OCI-LY7 (cell line): ENCODE results near the gene CHST11. TPM values are rescaled to one million over a fixed set of nuclear protein-coding genes. Genes with fewer than 3 reads are reported as not detected.
A peak's percentile ranks its signal among the peaks of the same experiment; 100 is the strongest.

Experiments used
- BruUV-seq: library from RNA; stranded (reverse); fragments of 400-500 nt; replicated peaks from 2 replicates; lab custom pipeline; 2021; lab: Mats Ljungman, UMichigan
- CTCF ChIA-PET: fragments of 300-600 bp; sonication (Branson Sonifier 250); formaldehyde crosslinking; loops from one replicate; lab custom pipeline; 2022; ENCODE audit warnings: antibody characterized with exemption; ENCODE audit not compliant: unreplicated experiment; lab: Charles Lee
- POLR2A ChIA-PET: fragments of 300-600 bp; sonication (Branson Sonifier 250); formaldehyde crosslinking; loops from one replicate; lab custom pipeline; 2022; ENCODE audit warnings: antibody characterized with exemption; lab: Charles Lee
- DNase-seq: peaks from one replicate; pipeline ENCODE4 v3.0.0-alpha.2; 2015; ENCODE audit warnings: low spot score
- H2AFZ ChIP-seq: fragments of 200-600 bp; sonication (generic), shearing (Covaris generic); 2 replicates; pipeline ENCODE4 v1.6.1; 2014; ENCODE audit warnings: mild to moderate bottlenecking, antibody characterized with exemption, low read length, moderate library complexity
- H3K27ac ChIP-seq: fragments of 200-600 bp; sonication (generic); 2 replicates; pipeline ENCODE4 v1.5.1; 2014; ENCODE audit warnings: mixed run types, low read depth, mild to moderate bottlenecking, moderate library complexity, low read length, inconsistent platforms; ENCODE audit not compliant: poor library complexity, severe bottlenecking
- H3K36me3 ChIP-seq: fragments of 200-600 bp; sonication (generic); 2 replicates; pipeline ENCODE4 v1.6.1; 2014; ENCODE audit warnings: mild to moderate bottlenecking, antibody characterized with exemption, low read length, moderate library complexity, mixed read lengths; ENCODE audit not compliant: insufficient read depth
- H3K4me1 ChIP-seq: fragments of 200-600 bp; sonication (generic); 2 replicates; pipeline ENCODE4 v1.5.1; 2014; ENCODE audit warnings: mild to moderate bottlenecking, low read length; ENCODE audit not compliant: insufficient read depth, poor library complexity, severe bottlenecking
- H3K4me2 ChIP-seq: fragments of 200-600 bp; sonication (generic); 2 replicates; pipeline ENCODE4 v1.6.1; 2014; ENCODE audit warnings: mild to moderate bottlenecking, low read length
- H3K4me3 ChIP-seq: fragments of 200-600 bp; sonication (generic); 2 replicates; pipeline ENCODE4 v1.5.1; 2014; ENCODE audit warnings: mild to moderate bottlenecking, low read depth, low read length; ENCODE audit not compliant: poor library complexity, severe bottlenecking
- H3K79me2 ChIP-seq: fragments of 200-600 bp; sonication (generic); 2 replicates; pipeline ENCODE4 v1.6.1; 2016; ENCODE audit warnings: low read depth, mild to moderate bottlenecking, low read length, moderate library complexity, mixed read lengths; ENCODE audit not compliant: insufficient read depth
- H3K9me2 ChIP-seq: fragments of 200-600 bp; sonication (generic); 2 replicates; pipeline ENCODE4 v1.6.1; 2016; ENCODE audit warnings: mild to moderate bottlenecking, low read length, mixed read lengths; ENCODE audit not compliant: insufficient read depth
- H3K9me3 ChIP-seq: fragments of 200-600 bp; sonication (generic); 2 replicates; pipeline ENCODE4 v1.6.1; 2014; ENCODE audit warnings: mild to moderate bottlenecking, mixed run types, low read length, mixed read lengths
- H4K20me1 ChIP-seq: fragments of 200-600 bp; sonication (generic); 2 replicates; pipeline ENCODE4 v1.6.1; 2014; ENCODE audit warnings: mild to moderate bottlenecking, antibody characterized with exemption, low read length, moderate library complexity, mixed read lengths; ENCODE audit not compliant: insufficient read depth
- CTCF ChIP-seq: fragments of 200-600 bp; sonication (generic); conservative IDR thresholded peaks from 2 replicates; pipeline ENCODE4 v1.5.1; 2014; ENCODE audit warnings: mild to moderate bottlenecking, antibody characterized with exemption, low read length, moderate library complexity, mixed read lengths
- EZH2phosphoT487 ChIP-seq: fragments of 200-600 bp; sonication (generic); IDR thresholded peaks from 2 replicates; pipeline ENCODE4 v1.6.1; 2018; ENCODE audit warnings: low read depth, borderline replicate concordance, mild to moderate bottlenecking, mixed run types, antibody characterized with exemption, low read length, moderate library complexity, mixed read lengths
- intact Hi-C: fragments of 100-400 bp; cut with micrococcal nuclease; formaldehyde crosslinking; loops from one replicate; pipeline ENCODE4 v1.10.0; 2022; ENCODE audit not compliant: unreplicated experiment
- total RNA-seq, 2 experiments: library from RNA; depleted of rRNA in 1 of 2; stranded (reverse); fragments of >200 nt in 1 of 2; shearing (Covaris generic) in 1 of 2; gene quantifications; 2 replicates each; pipeline ENCODE4 v1.2.3, GENCODE V29; 2014 to 2022

The CHST11 gene
- total RNA-seq, 2 experiments from 2014 or later, result 15.2 to 41.6 TPM

GRCh38 chr12:104579718-104580495 lies 123.2 kb downstream of the CHST11 start:
- DNase-seq, result no peak
- Histone ChIP-seq H3K36me3 (no peaks in the 10 kb centered on the region), H3K9me3 (no peaks in the 10 kb centered on the region), H3K9me2 (no peaks in the 10 kb centered on the region), H2AFZ (peak overlapping the region; percentile 14; the same call in 1 of the 2 replicates), H3K4me2 (peak overlapping the region; percentile 62), H3K27ac (peak overlapping the region; percentile 100), H3K79me2 (peaks cover 80% of the 10 kb centered on the region), H3K4me1 (peaks cover 97% of the 10 kb centered on the region), H3K4me3 (peak overlapping the region; percentile 45), H4K20me1 (no peaks in the 10 kb centered on the region)
- BruUV-seq, result no TSS peak
- intact Hi-C loops, result loop anchor here (5.0 to 10.0 kb wide), 2 partner anchors 195 to 293 kb away; no protein-coding TSS in a partner anchor
- TF ChIP-seq EZH2phosphoT487 (no peak), CTCF (0 out of 2 replicates have a peak, but pooled peaks have one; percentile 12)
- CTCF ChIA-PET, result no interaction called here
- POLR2A ChIA-PET, result interaction anchor here (0.7 to 4.0 kb wide), 8 partner anchors 10 to 122 kb away, joined by 3 to 22 read pairs (median 4); no protein-coding TSS in a partner anchor

GRCh38 chr12:104581005-104581570 lies 124.3 kb downstream of the CHST11 start:
- Histone ChIP-seq H3K4me1 (peaks cover 97% of the 10 kb centered on the region), H3K27ac (peak overlapping the region; percentile 100), H2AFZ (no peak overlapping the region; the same call in 1 of the 2 replicates), H3K9me2 (no peaks in the 10 kb centered on the region), H4K20me1 (no peaks in the 10 kb centered on the region), H3K36me3 (no peaks in the 10 kb centered on the region), H3K79me2 (peaks cover 83% of the 10 kb centered on the region), H3K4me2 (peak overlapping the region; percentile 62), H3K9me3 (no peaks in the 10 kb centered on the region), H3K4me3 (peak overlapping the region; percentile 48)
- POLR2A ChIA-PET, result interaction anchor here (0.7 to 4.0 kb wide), 10 partner anchors 8 to 625 kb away, joined by 3 to 22 read pairs (median 4); a partner anchor contains a TSS
- BruUV-seq, result no TSS peak
- DNase-seq, result no peak
- CTCF ChIA-PET, result no interaction called here
- no peak for TF ChIP-seq CTCF
- no peak for TF ChIP-seq EZH2phosphoT487
- intact Hi-C loops, result loop anchor here (5.0 kb wide), 1 partner anchor 294 kb away; no protein-coding TSS in a partner anchor
